ENCODE results near the gene NAXD.

The NAXD gene

GRCh38 chr13:110581506-110582185 lies 33.7 kb upstream of the NAXD start:
- no peak for TF ChIP-seq CTCF (IDR thresholded peaks at IDR 0.05; ENCODE audit: low read depth, low read length)
- no peak overlapping the region for H3K4me3 ChIP-seq (ENCODE audit: low read depth, low read length)
- in situ Hi-C loops (cut with HindIII; ENCODE audit: low sequenced_read_pairs) = no loop called here
- no peak for DNase-seq (ENCODE audit: low read depth, low spot score)

DNA sequence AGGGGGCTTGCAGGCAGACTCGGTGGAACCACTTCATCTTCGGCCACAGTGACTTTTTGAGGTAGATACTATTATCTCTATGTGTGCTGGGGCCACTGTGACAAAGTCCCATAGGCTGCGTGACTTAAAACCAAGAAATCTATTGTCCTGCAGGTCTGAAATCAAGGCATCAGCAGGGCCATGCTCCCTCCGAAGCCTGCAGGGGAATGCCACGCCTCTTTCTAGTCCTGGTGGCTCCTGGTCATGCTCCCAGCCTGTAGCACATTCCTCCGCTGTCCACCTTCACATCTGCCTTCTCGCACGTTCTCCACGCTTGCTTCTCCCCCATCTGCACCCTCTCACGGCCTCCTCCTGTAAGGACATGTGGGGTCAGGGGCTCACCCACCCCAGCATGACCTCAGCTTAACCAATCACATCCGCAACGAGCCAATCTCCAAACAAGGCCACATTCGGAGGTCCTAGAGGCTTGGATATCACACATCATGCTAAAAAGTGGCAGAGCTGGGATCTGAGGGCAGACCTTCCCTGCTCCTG lies 32.9 kb upstream of the NAXD start:
- no peak for DNase-seq (ENCODE audit: low read depth, low spot score)
- H3K4me3 ChIP-seq (ENCODE audit: low read depth, low read length) = no peak overlapping the region
- TF ChIP-seq CTCF (IDR thresholded peaks at IDR 0.05; ENCODE audit: low read depth, low read length) = no peak
- in situ Hi-C loops (cut with HindIII; ENCODE audit: low sequenced_read_pairs) = no loop called here

GRCh38 chr13:110583178-110583865 lies 32.0 kb upstream of the NAXD start:
- in situ Hi-C loops (cut with HindIII; ENCODE audit: low sequenced_read_pairs) = no loop called here
- TF ChIP-seq CTCF (IDR thresholded peaks at IDR 0.05; ENCODE audit: low read depth, low read length) = no peak
- DNase-seq (ENCODE audit: low read depth, low spot score) = no peak
- no peak overlapping the region for H3K4me3 ChIP-seq (ENCODE audit: low read depth, low read length)

DNA sequence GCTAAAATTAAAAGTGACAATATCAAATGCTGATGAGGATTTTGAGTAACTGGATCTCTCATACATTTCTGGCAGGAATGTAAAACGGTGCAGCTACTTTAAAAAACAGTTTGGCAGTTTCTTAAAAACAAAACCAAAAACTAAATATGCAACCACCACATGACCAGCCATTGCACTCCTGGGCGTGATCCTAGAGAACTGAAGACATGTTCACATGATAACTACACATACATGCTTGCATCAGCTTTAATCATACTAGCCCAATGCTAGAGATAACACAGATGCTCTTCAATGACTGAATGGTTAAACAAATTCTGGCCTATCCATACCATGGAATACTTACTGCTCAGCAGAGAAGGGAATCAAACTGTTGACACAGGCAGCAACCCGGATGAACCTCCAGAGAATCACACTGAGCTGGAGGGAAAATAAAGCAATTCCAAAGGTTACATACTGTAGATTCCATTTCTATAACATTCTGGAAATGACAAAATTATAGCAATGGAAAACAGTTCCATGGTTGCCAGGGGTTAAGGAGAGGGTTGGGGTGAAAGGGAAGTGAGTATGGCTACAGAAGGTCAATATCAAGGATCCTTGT lies 25.5 kb upstream of the NAXD start:
- DNase-seq (ENCODE audit: low read depth, low spot score) = no peak
- H3K4me3 ChIP-seq (ENCODE audit: low read depth, low read length) = no peak overlapping the region
- in situ Hi-C loops (cut with HindIII; ENCODE audit: low sequenced_read_pairs) = no loop called here
- TF ChIP-seq CTCF (IDR thresholded peaks at IDR 0.05; ENCODE audit: low read depth, low read length) = no peak

DNA sequence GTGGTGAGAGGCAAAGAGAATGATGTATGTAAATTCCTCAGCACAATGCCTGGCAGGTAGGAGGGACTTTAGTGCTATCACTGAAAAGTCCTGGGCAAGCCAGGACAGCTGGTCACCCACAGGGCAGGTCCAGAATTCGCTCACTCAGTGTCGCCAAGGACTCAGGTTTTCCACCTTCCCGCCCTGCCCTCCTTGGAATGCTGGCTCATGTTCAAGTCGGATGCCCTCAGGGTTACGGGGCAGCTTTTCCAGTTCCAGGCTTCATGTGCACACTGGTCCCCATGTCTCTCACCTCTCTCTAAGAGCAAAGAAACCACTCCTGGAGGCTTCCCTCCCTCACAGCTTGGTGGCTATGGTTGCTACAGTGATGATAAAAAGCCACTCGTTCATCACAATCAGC lies 24.8 kb upstream of the NAXD start:
- in situ Hi-C loops (cut with HindIII; ENCODE audit: low sequenced_read_pairs) = no loop called here
- no peak for TF ChIP-seq CTCF (IDR thresholded peaks at IDR 0.05; ENCODE audit: low read depth, low read length)
- DNase-seq (ENCODE audit: low read depth, low spot score) = no peak
- no peak overlapping the region for H3K4me3 ChIP-seq (ENCODE audit: low read depth, low read length)

DNA sequence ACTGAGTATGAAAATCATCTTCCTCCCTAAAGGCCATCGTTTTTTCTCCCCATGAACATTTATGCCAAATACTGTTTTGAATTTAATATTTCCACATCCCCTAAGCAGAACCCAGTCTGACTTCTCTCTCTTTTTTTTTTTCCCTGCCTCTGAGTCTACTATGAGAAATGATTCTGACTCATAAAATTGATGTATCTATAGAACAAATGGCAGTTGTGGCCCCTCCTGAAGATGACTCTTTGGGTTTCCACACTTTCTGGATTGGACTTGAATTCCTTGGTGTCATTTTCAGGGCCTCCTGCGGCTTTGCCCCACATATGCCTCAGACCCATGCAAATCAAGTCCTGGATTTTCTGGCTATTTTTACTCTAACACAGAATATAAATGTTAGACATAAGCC lies 22.7 kb upstream of the NAXD start:
- TF ChIP-seq CTCF (IDR thresholded peaks at IDR 0.05; ENCODE audit: low read depth, low read length) = no peak
- no peak for DNase-seq (ENCODE audit: low read depth, low spot score)
- in situ Hi-C loops (cut with HindIII; ENCODE audit: low sequenced_read_pairs) = no loop called here
- no peak overlapping the region for H3K4me3 ChIP-seq (ENCODE audit: low read depth, low read length)
